GM21367 (cell line): Measurements from ENCODE around the gene SRF.

Experiments
- ATAC-seq: cut with Tn5 transposase; IDR thresholded peaks from one replicate; pipeline ENCODE4 v1.9.1; 2021; ENCODE audit not compliant: unreplicated experiment

The SRF gene

GRCh38 chr6:43207286-43207685, 36.2 kb downstream of the SRF start:
- ATAC-seq: no peak

DNA sequence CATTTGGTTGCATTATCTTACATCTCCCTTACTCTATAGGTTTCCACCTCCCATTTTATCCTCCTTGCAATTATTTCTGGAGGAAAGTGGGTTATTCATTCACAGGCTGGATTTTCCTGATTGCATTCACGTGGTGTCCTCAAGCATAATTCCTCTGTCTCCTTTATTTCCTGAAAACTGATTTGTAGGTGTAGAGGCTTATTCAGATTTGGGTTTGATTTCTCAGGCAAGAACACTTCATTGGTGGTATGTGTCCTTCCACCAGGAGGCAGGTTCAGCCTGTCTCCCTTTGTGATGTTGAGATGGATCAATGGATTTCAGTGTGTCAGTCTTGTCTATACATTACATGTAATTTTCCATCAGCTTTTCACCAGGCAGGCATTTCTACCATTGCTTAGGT, 40.9 kb downstream of the SRF start:
- no peak for ATAC-seq

DNA sequence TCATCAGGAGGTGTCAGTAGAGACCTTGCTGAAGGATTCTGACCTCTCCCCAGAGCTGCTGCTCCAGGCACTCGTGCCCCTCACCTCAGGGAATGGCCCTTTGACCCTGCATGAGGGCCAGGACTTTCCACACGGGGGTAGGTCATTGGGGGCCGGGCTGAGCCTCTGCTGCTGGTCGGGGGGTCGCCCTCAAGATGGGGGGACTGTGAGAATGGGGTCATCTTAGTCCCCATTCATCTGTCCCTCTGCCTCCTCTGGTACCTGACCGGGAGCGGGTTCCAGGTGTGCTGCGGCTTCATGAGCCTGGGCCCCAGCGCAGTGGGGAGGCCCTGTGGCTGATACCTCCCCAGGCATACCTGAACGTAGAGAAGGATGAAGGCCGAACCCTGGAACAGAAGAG, 42.4 kb downstream of the SRF start:
- ATAC-seq: no peak

DNA sequence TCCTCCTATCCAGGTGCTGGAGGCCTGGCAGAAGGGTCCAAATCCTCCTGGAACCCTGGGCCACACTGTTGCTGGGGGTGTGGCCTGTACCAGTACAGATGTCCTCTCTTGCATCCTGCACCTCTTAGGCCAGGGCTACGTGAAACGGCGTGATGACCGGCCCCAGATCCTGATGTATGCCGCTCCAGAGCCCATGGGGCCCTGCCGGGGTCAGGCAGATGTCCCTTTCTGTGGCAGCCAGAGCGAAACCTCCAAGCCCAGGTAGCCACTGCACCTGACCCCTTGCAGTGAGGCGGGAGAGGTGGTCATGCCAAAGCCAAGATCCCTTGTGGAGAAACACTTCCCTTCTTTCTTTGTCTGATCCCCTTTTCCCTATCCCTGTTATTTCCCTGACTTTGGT, 44.0 kb downstream of the SRF start:
- ATAC-seq: no peak

- ATAC-seq: no peak
Measured at GRCh38 chr6:43216200-43216599, 45.1 kb downstream of the SRF start.

- ATAC-seq: no peak
Measured at GRCh38 chr6:43217351-43217750, 46.3 kb downstream of the SRF start.

DNA sequence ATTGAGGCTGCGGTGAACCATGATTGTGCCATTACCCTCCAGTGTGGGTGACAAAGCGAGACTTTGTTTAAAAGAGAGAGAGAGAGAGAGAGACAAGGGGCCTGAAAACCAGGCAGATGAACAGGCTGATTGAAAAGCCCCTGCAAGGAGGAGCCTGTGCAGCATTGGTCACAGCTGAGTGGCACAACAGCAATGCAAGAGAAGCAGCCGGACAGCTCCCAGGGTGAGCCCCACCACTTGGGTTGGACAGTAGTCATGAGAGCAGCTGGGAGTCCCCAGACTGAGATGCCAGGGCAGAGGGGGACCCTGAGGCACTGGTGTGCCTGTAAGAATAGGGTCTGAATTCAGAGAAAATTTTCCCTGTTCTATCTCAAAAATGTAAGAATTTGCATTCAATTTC, 48.0 kb downstream of the SRF start:
- ATAC-seq: no peak

GRCh38 chr6:43219814-43220213, 48.7 kb downstream of the SRF start:
- no peak for ATAC-seq

GRCh38 chr6:43220439-43220951, 49.4 kb downstream of the SRF start:
- ATAC-seq: no peak

- no peak for ATAC-seq
Measured at GRCh38 chr6:43221046-43221972, 50.2 kb downstream of the SRF start.

DNA sequence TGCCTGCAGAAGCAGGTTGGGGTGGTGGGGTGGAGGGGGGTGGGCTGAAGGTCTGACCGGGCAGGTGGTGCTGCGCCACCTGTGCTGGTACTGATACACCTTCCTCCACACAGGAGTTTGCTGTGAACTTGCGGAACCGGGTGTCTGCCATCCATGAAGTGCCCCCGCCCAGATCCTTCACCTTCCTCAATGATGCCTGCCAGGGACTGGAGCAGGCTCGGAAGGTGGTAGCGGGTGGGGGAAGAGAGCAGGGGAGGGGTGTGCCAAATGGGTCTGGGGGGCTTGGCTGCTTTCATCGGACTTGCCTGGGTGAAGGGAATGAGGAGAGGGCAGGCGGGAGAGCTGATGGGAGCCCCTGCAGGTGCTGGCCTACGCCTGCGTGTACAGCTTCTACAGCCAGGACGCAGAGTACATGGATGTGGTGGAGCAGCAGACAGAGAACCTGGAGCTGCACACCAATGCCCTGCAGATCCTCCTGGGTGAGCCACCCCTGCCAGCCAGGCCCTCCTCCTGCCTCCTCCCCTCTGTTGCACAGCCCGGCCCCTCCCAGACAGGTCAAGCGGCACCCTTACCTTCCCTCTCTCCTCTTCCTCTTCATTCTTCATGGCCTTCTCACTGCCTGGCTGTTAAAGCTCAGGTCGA, 51.5 kb downstream of the SRF start:
- no peak for ATAC-seq

DNA sequence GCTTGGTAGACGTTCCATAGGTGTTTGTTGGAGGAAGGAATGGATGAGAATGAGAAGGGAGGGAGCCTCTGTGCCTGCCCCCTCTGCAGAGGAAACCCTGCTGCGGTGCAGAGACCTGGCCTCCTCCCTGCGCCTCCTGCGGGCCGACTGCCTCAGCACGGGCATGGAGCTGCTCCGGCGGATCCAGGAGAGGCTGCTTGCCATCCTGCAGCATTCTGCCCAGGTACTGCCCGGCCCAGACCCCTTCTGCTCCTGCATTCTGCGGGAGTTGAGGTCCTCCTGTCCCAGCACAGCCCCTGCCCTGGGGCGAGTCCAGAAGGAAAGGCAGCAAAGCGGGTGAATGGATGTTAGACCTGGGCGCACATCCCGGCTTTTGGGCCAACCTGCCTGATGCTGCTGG, 52.1 kb downstream of the SRF start:
- no peak for ATAC-seq

DNA sequence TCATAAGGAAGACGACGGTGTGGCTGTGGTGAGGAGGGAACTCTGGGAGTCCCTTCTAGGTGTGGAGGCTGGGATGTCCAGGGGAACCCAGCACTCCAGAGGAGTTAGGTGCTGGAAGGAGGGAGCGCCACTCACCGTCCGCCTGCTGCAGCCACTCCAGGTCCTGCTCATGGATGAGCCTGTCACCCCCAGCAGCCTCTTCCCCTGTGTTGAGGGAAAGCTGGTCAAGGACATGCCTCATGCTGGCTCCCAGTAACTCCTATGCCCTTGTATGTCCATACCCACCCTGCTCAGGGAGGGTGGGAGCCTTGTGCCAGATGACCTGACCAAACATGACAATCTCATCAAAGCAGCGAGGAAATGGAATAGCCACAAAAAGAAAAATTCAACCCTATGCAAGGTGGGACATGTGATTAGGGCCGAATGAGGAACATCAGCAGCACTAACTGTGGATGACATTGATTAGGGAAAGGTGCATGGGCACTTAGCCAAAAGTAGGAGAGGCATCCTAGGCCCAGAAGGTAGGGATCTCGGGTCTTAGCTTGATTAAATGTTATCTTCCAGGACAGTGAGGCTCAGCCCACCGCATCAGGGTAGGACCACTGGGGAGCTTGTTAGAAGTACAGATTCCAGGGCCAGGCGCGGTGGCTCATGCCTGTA, 55.3 kb downstream of the SRF start:
- ATAC-seq: no peak

GRCh38 chr6:43228951-43229802, 58.1 kb downstream of the SRF start, which contains the start of gene DNPH1:
Gene DNPH1 (minus strand): TSS chr6:43229481. CDS start chr6:43229456, 25 bp downstream.
- peak; percentile 52 for ATAC-seq

DNA sequence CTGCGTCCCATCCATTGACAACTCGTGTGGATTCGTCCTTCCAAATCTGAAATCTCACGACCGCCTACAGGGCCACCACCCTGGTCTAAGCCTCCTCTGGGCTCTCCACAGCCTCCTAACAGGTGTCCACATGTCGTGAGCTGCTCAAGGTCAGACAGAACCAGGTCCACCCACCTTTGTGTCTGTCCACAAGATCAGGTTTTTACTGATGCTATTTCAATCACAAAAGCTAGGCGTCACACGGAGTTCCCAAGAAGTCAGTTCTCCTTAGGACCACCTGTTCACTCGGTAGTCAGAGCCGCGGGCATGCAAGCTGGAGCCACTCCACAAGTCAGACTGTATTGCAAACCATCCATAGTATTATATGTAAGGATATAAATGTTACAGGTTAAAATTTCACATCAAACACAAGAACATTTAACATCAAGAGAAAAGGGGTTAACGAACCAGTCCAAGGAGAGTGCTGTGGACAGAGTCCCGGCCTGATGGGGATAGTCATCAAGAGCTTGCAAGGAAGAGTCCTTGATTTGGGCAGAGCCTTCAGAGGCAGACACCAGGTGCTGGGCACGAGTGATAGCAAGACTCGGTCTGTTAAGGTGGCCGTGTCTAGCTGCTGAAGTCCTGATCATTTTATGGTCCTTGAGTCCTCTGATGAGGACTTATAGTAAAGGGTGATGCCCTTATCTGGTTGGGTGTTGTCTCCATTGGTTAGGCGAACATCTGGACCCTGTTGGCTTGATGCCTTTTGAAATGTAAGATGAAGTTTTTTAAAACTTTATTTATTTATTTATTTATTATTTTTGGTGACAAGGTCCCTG, 58.9 kb downstream of the SRF start:
- ATAC-seq: no peak

DNA sequence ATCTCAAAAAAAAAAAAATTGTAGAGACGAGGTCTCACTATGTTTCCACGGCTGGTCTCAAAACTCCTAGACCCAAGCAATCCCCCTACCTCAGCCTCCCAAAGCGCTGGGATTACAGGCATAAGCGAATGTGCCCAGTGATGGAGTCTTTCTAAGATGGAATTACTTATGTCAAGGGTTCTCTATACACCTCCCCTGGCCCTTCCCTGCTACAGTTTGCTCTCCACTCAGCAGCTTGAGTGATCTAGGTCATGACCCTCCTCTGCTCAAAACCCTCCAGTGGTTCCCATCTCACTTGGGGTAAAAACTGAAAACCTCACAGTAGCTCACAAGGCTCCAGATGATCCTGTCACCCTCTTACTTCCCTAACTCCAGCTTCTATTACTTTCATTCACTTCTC, 60.0 kb downstream of the SRF start:
- ATAC-seq: no peak
